GM23338 (cell line): ENCODE data around the gene FAAH. TPM values are rescaled to one million over a fixed set of nuclear protein-coding genes. Genes with fewer than 3 reads are reported as not detected.

Source experiments
- CREB1 ChIP-seq: fragments of 250-450 bp; sonication (Bioruptor Pico); IDR thresholded peaks from 2 replicates; pipeline ENCODE4 v1.5.0; 2020; ENCODE audit warnings: low read depth, mild to moderate bottlenecking, moderate library complexity
- EZH2 ChIP-seq: fragments of 200-600 bp; sonication (generic); IDR thresholded peaks from one replicate; pipeline ENCODE4 v1.8.0; 2017; ENCODE audit warnings: antibody characterized with exemption, mild to moderate bottlenecking, low read depth; ENCODE audit not compliant: unreplicated experiment
- JUNB ChIP-seq: IDR thresholded peaks from one replicate; pipeline ENCODE4 v1.6.1; 2016; ENCODE audit warnings: antibody characterized with exemption; ENCODE audit not compliant: unreplicated experiment
- NANOG ChIP-seq: IDR thresholded peaks from 2 replicates; pipeline ENCODE4 v1.6.1; 2016; ENCODE audit warnings: antibody characterized with exemption, borderline replicate concordance
- POLR2AphosphoS5 ChIP-seq: IDR thresholded peaks from 2 replicates; pipeline ENCODE4 v1.6.1; 2016; ENCODE audit warnings: antibody characterized with exemption, low read depth
- ZNF114 ChIP-seq: fragments of 250-450 bp; sonication (Bioruptor Pico); IDR thresholded peaks from 2 replicates; pipeline ENCODE4 v1.5.0; 2020; ENCODE audit warnings: mild to moderate bottlenecking, moderate library complexity
- ZNF331 ChIP-seq: fragments of 250-450 bp; sonication (Bioruptor Pico); IDR thresholded peaks from 2 replicates; pipeline ENCODE4 v1.5.0; 2020; ENCODE audit warnings: low read depth, mild to moderate bottlenecking, moderate library complexity
- polyA plus RNA-seq: library from polyadenylated mRNA; unstranded; fragments of >200 nt; fragmentation: Nextera tagmentation; extraction: Ambion mirVana; gene quantifications from 2 replicates; pipeline ENCODE4 v1.2.1, GENCODE V29; 2016
- total RNA-seq: library from RNA; depleted of rRNA; stranded (reverse); fragments of >200 nt; shearing (Covaris generic); gene quantifications from 2 replicates; pipeline ENCODE4 v1.2.3, GENCODE V29; 2014
- TF ChIP-seq, protein P1 (sequence below): fragments of 250-450 bp; sonication (Bioruptor Pico); IDR thresholded peaks from 2 replicates; pipeline ENCODE4 v1.5.0; 2020; ENCODE audit warnings: mild to moderate bottlenecking, moderate library complexity
- TF ChIP-seq, protein P2 (sequence below): IDR thresholded peaks from one replicate; pipeline ENCODE4 v1.6.1; 2018; ENCODE audit warnings: antibody characterized with exemption; ENCODE audit not compliant: unreplicated experiment

The FAAH gene
- total and polyA plus RNA-seq, 2 experiments from 2014 or later: 10.7 to 24.0 TPM

- TF ChIP-seq, protein P1, sequence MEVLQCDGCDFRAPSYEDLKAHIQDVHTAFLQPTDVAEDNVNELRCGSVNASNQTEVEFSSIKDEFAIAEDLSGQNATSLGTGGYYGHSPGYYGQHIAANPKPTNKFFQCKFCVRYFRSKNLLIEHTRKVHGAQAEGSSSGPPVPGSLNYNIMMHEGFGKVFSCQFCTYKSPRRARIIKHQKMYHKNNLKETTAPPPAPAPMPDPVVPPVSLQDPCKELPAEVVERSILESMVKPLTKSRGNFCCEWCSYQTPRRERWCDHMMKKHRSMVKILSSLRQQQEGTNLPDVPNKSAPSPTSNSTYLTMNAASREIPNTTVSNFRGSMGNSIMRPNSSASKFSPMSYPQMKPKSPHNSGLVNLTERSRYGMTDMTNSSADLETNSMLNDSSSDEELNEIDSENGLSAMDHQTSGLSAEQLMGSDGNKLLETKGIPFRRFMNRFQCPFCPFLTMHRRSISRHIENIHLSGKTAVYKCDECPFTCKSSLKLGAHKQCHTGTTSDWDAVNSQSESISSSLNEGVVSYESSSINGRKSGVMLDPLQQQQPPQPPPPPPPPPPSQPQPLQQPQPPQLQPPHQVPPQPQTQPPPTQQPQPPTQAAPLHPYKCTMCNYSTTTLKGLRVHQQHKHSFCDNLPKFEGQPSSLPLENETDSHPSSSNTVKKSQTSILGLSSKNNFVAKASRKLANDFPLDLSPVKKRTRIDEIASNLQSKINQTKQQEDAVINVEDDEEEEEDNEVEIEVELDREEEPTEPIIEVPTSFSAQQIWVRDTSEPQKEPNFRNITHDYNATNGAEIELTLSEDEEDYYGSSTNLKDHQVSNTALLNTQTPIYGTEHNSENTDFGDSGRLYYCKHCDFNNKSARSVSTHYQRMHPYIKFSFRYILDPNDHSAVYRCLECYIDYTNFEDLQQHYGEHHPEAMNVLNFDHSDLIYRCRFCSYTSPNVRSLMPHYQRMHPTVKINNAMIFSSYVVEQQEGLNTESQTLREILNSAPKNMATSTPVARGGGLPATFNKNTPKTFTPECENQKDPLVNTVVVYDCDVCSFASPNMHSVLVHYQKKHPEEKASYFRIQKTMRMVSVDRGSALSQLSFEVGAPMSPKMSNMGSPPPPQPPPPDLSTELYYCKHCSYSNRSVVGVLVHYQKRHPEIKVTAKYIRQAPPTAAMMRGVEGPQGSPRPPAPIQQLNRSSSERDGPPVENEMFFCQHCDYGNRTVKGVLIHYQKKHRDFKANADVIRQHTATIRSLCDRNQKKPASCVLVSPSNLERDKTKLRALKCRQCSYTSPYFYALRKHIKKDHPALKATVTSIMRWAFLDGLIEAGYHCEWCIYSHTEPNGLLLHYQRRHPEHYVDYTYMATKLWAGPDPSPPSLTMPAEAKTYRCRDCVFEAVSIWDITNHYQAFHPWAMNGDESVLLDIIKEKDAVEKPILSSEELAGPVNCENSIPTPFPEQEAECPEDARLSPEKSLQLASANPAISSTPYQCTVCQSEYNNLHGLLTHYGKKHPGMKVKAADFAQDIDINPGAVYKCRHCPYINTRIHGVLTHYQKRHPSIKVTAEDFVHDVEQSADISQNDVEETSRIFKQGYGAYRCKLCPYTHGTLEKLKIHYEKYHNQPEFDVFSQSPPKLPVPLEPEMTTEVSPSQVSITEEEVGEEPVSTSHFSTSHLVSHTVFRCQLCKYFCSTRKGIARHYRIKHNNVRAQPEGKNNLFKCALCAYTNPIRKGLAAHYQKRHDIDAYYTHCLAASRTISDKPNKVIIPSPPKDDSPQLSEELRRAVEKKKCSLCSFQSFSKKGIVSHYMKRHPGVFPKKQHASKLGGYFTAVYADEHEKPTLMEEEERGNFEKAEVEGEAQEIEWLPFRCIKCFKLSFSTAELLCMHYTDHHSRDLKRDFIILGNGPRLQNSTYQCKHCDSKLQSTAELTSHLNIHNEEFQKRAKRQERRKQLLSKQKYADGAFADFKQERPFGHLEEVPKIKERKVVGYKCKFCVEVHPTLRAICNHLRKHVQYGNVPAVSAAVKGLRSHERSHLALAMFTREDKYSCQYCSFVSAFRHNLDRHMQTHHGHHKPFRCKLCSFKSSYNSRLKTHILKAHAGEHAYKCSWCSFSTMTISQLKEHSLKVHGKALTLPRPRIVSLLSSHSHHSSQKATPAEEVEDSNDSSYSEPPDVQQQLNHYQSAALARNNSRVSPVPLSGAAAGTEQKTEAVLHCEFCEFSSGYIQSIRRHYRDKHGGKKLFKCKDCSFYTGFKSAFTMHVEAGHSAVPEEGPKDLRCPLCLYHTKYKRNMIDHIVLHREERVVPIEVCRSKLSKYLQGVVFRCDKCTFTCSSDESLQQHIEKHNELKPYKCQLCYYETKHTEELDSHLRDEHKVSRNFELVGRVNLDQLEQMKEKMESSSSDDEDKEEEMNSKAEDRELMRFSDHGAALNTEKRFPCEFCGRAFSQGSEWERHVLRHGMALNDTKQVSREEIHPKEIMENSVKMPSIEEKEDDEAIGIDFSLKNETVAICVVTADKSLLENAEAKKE (CRISPR knock-in tag): no peak
- TF ChIP-seq ZNF331: no peak
- no peak for TF ChIP-seq EZH2
- TF ChIP-seq NANOG: no peak
- TF ChIP-seq, protein P2, sequence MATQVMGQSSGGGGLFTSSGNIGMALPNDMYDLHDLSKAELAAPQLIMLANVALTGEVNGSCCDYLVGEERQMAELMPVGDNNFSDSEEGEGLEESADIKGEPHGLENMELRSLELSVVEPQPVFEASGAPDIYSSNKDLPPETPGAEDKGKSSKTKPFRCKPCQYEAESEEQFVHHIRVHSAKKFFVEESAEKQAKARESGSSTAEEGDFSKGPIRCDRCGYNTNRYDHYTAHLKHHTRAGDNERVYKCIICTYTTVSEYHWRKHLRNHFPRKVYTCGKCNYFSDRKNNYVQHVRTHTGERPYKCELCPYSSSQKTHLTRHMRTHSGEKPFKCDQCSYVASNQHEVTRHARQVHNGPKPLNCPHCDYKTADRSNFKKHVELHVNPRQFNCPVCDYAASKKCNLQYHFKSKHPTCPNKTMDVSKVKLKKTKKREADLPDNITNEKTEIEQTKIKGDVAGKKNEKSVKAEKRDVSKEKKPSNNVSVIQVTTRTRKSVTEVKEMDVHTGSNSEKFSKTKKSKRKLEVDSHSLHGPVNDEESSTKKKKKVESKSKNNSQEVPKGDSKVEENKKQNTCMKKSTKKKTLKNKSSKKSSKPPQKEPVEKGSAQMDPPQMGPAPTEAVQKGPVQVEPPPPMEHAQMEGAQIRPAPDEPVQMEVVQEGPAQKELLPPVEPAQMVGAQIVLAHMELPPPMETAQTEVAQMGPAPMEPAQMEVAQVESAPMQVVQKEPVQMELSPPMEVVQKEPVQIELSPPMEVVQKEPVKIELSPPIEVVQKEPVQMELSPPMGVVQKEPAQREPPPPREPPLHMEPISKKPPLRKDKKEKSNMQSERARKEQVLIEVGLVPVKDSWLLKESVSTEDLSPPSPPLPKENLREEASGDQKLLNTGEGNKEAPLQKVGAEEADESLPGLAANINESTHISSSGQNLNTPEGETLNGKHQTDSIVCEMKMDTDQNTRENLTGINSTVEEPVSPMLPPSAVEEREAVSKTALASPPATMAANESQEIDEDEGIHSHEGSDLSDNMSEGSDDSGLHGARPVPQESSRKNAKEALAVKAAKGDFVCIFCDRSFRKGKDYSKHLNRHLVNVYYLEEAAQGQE: no peak
- no peak for TF ChIP-seq ZNF114 (CRISPR knock-in tag)
- no peak for TF ChIP-seq JUNB
- TF ChIP-seq CREB1 (CRISPR knock-in tag): no peak
- no peak for TF ChIP-seq POLR2AphosphoS5
These were observed 24.9 kb downstream of the FAAH start (continued) for GRCh38 chr1:46418976-46419375.
